A673 (cell line): ENCODE results near the gene STX5. TPM values are rescaled to one million over a fixed set of nuclear protein-coding genes. Genes with fewer than 3 reads are reported as not detected.

ENCODE experiments used
- BruUV-seq: library from RNA; stranded (reverse); fragments of 400-500 nt; replicated peaks from 2 replicates; lab custom pipeline; 2021; lab: Mats Ljungman, UMichigan
- CTCF ChIA-PET: fragments of 300-600 bp; sonication (Branson Sonifier 250); formaldehyde crosslinking; loops from one replicate; lab custom pipeline; 2022; ENCODE audit warnings: antibody characterized with exemption; lab: Charles Lee
- POLR2A ChIA-PET: fragments of 300-600 bp; sonication (Branson Sonifier 250); formaldehyde crosslinking; loops from one replicate; lab custom pipeline; 2022; ENCODE audit warnings: antibody characterized with exemption; ENCODE audit not compliant: low non-redundant PET; lab: Charles Lee
- DNase-seq: peaks from one replicate; pipeline ENCODE4 v3.0.0-alpha.2; 2015; ENCODE audit warnings: low spot score
- H3K27ac ChIP-seq: fragments of 200-600 bp; sonication (generic); 2 replicates; pipeline ENCODE4 v1.5.1; 2016; ENCODE audit warnings: mixed run types, low read depth, mild to moderate bottlenecking, mixed read lengths, antibody characterized with exemption, low read length; ENCODE audit not compliant: poor library complexity, severe bottlenecking
- H3K27me3 ChIP-seq: fragments of 200-600 bp; sonication (generic); replicated peaks from 2 replicates; pipeline ENCODE4 v1.6.1; 2017; ENCODE audit warnings: mixed run types, low read depth, mild to moderate bottlenecking, mixed read lengths, antibody characterized with exemption, low read length; ENCODE audit not compliant: insufficient read depth, poor library complexity
- H3K36me3 ChIP-seq: fragments of 200-600 bp; sonication (generic); 2 replicates; pipeline ENCODE4 v1.6.1; 2016; ENCODE audit warnings: mixed run types, mild to moderate bottlenecking, mixed read lengths, antibody characterized with exemption, low read length; ENCODE audit not compliant: insufficient read depth, poor library complexity, severe bottlenecking
- H3K4me1 ChIP-seq: fragments of 200-600 bp; sonication (generic); 2 replicates; pipeline ENCODE4 v1.6.1; 2017; ENCODE audit warnings: mixed run types, mild to moderate bottlenecking, mixed read lengths, antibody characterized with exemption, low read length; ENCODE audit not compliant: insufficient read depth, poor library complexity, severe bottlenecking
- H3K4me3 ChIP-seq: fragments of 200-600 bp; sonication (generic); 2 replicates; pipeline ENCODE4 v1.5.1; 2016; ENCODE audit warnings: low read depth, mixed run types, mild to moderate bottlenecking, mixed read lengths, low read length; ENCODE audit not compliant: poor library complexity, severe bottlenecking
- H3K9me3 ChIP-seq: fragments of 200-600 bp; sonication (generic); 2 replicates; pipeline ENCODE4 v1.6.1; 2016; ENCODE audit warnings: mixed run types, low read depth, mild to moderate bottlenecking, mixed read lengths, antibody characterized with exemption, low read length; ENCODE audit not compliant: poor library complexity, severe bottlenecking
- CTCF ChIP-seq: fragments of 300-800, 200-600 bp; sonication (generic); conservative IDR thresholded peaks from 2 replicates; pipeline ENCODE4 v1.5.1; 2017; ENCODE audit warnings: low read depth, mild to moderate bottlenecking, antibody characterized with exemption, low read length, moderate library complexity, mixed read lengths
- EZH2 ChIP-seq: fragments of 200-600 bp; sonication (generic); IDR thresholded peaks from 2 replicates; pipeline ENCODE4 v1.6.1; 2017; ENCODE audit warnings: borderline replicate concordance, low read depth, mild to moderate bottlenecking, mixed read lengths, antibody characterized with exemption, low read length; ENCODE audit not compliant: poor library complexity, severe bottlenecking
- intact Hi-C: fragments of 100-400 bp; cut with micrococcal nuclease; formaldehyde crosslinking; loops from one replicate; pipeline ENCODE4 v1.10.0; 2022; ENCODE audit not compliant: unreplicated experiment
- total RNA-seq: library from RNA; stranded (reverse); gene quantifications from 2 replicates; pipeline ENCODE4 v1.2.3, GENCODE V29; 2021

STX5 gene
- total RNA-seq, 1 experiment from 2014 or later = 29.2 TPM

GRCh38 chr11:62801071-62801470, 30.8 kb downstream of the STX5 start:
- DNase-seq = no peak
- ChIA-PET CTCF (interaction anchor here (0.5 to 0.6 kb wide), 2 partner anchors 29 to 61 kb away, joined by 4 read pairs; no protein-coding TSS in a partner anchor), POLR2A (no interaction called here)
- Histone ChIP-seq H3K4me1 (peaks cover 11% of the 10 kb centered on the region), H3K27ac (no peak overlapping the region), H3K27me3 (no peaks in the 10 kb centered on the region), H3K36me3 (peaks cover 77% of the 10 kb centered on the region), H3K9me3 (no peaks in the 10 kb centered on the region), H3K4me3 (no peak overlapping the region)
- no peak for TF ChIP-seq EZH2
- TF ChIP-seq CTCF = no peak
- intact Hi-C loops = no loop called here
- BruUV-seq = no TSS peak

- Histone ChIP-seq H3K4me3 (no peak overlapping the region), H3K27me3 (no peaks in the 10 kb centered on the region), H3K27ac (no peak overlapping the region), H3K36me3 (peaks cover 93% of the 10 kb centered on the region), H3K9me3 (no peaks in the 10 kb centered on the region), H3K4me1 (peaks cover 13% of the 10 kb centered on the region)
- DNase-seq = no peak
- POLR2A ChIA-PET = no interaction called here
- no TSS peak for BruUV-seq
- CTCF ChIA-PET = no interaction called here
- TF ChIP-seq EZH2 (no peak), CTCF (no peak)
- intact Hi-C loops = no loop called here
Measured at GRCh38 chr11:62799486-62799885, 32.4 kb downstream of the STX5 start.

- H3K27me3 ChIP-seq = no peaks in the 10 kb centered on the region
- peaks cover 91% of the 10 kb centered on the region for H3K36me3 ChIP-seq
- intact Hi-C loops = no loop called here
- ChIA-PET POLR2A (no interaction called here), CTCF (no interaction called here)
- H3K9me3 ChIP-seq = no peaks in the 10 kb centered on the region
- TF ChIP-seq CTCF (no peak), EZH2 (no peak)
- no peak for DNase-seq
- peak overlapping the region; percentile 40 for H3K27ac ChIP-seq
- BruUV-seq = no TSS peak
- no peak overlapping the region for H3K4me3 ChIP-seq
- peaks cover 15% of the 10 kb centered on the region for H3K4me1 ChIP-seq
Measured at GRCh38 chr11:62796281-62796680, 35.6 kb downstream of the STX5 start.
